ENCODE results near the gene SFXN5. TPM values are rescaled to one million over a fixed set of nuclear protein-coding genes. Genes with fewer than 3 reads are reported as not detected.

Gene SFXN5
- total RNA-seq, 1 experiment from 2014 or later = 27.8 TPM

- intact Hi-C loops (cut with micrococcal nuclease; ENCODE audit: unreplicated experiment) = no loop called here
- DNase-seq (ENCODE audit: low read depth, low spot score) (no peak), ATAC-seq (no peak)
- Histone ChIP-seq H3K4me3 (ENCODE audit: low read depth in 2 of 2, low read length in 2 of 2) (no peak overlapping the region), H3K27me3 (ENCODE audit: control insufficient read depth, insufficient read depth, low read length) (peaks cover 22% of the 10 kb centered on the region; the same call in 1 of the 2 replicates), H3K36me3 (ENCODE audit: control insufficient read depth, insufficient read depth, low read length) (no peaks in the 10 kb centered on the region), H3K27ac (ENCODE audit: low read length) (no peak overlapping the region), H3K9me3 (ENCODE audit: control insufficient read depth, insufficient read depth, low read depth, low read length) (no peaks in the 10 kb centered on the region), H3K4me1 (ENCODE audit: control insufficient read depth, insufficient read depth, low read length) (no peaks in the 10 kb centered on the region)
- BruUV-seq (replicated peaks) = no TSS peak
- TF ChIP-seq POLR2AphosphoS5 (IDR thresholded peaks at IDR 0.05; ENCODE audit: low read depth, low read length) (no peak), CTCF (IDR thresholded peaks at IDR 0.05) (no peak), TCF7L2 (IDR thresholded peaks at IDR 0.05; ENCODE audit: low read depth, low read length) (no peak), REST (IDR thresholded peaks at IDR 0.05; ENCODE audit: insufficient read depth in 1 of 2, low read depth in 2 of 2, low read length in 1 of 2) (no peak), SIN3A (IDR thresholded peaks at IDR 0.05; ENCODE audit: borderline replicate concordance, insufficient read depth, low read depth, low read length) (no peak)
- ChIA-PET POLR2A (no interaction called here), CTCF (no interaction called here)
- in situ Hi-C loops (cut with HindIII; ENCODE audit: low pct_unique_long_range_greater_than_20kb, low sequenced_read_pairs) = no loop called here
These were observed 171.2 kb downstream of the SFXN5 start for GRCh38 chr2:72900191-72900825.

- peaks cover 11% of the 10 kb centered on the region; the same call in 1 of the 2 replicates for H3K27me3 ChIP-seq (ENCODE audit: control insufficient read depth, insufficient read depth, low read length)
- BruUV-seq (replicated peaks) = no TSS peak
- no peaks in the 10 kb centered on the region for H3K36me3 ChIP-seq (ENCODE audit: control insufficient read depth, insufficient read depth, low read length)
- intact Hi-C loops (cut with micrococcal nuclease; ENCODE audit: unreplicated experiment) (no loop called here), in situ Hi-C loops (cut with HindIII; ENCODE audit: low pct_unique_long_range_greater_than_20kb, low sequenced_read_pairs) (no loop called here)
- H3K9me3 ChIP-seq (ENCODE audit: control insufficient read depth, insufficient read depth, low read depth, low read length) = no peaks in the 10 kb centered on the region
- no peaks in the 10 kb centered on the region for H3K4me1 ChIP-seq (ENCODE audit: control insufficient read depth, insufficient read depth, low read length)
- ChIA-PET POLR2A (no interaction called here), CTCF (no interaction called here)
- TF ChIP-seq POLR2AphosphoS5 (IDR thresholded peaks at IDR 0.05; ENCODE audit: low read depth, low read length) (no peak), CTCF (IDR thresholded peaks at IDR 0.05) (no peak), REST (IDR thresholded peaks at IDR 0.05; ENCODE audit: insufficient read depth in 1 of 2, low read depth in 2 of 2, low read length in 1 of 2) (no peak), SIN3A (IDR thresholded peaks at IDR 0.05; ENCODE audit: borderline replicate concordance, insufficient read depth, low read depth, low read length) (no peak)
- H3K27ac ChIP-seq (ENCODE audit: low read length) = no peak overlapping the region
- DNase-seq (ENCODE audit: low read depth, low spot score) (no peak), ATAC-seq (no peak)
- H3K4me3 ChIP-seq (ENCODE audit: low read depth in 2 of 2, low read length in 2 of 2) = no peak overlapping the region
These were observed 173.0 kb downstream of the SFXN5 start for GRCh38 chr2:72898585-72898906.

Data from Panc1 (cell line).